Stomach (tissue), 4 donors: ENCODE measurements around the gene STXBP5L.

Source experiments
- POLR2A ChIP-seq, 4 donors: fragments of 450-650 bp; IDR thresholded peaks; one replicate each; pipeline ENCODE4 v1.6.1; 2016; ENCODE audit warnings: antibody characterized with exemption in 4 of 4, control low read depth in 2 of 4, mild to moderate bottlenecking in 1 of 4, moderate library complexity in 1 of 4
- TF ChIP-seq, protein P1 (sequence below), 7 experiments: fragments of 450-650 bp in 4 of 7; fragments of 200-600 bp in 3 of 7; sonication (generic) in 3 of 7; IDR thresholded peaks; one replicate each; pipeline ENCODE4 v1.5.1; 2016 to 2019; ENCODE audit warnings: antibody characterized with exemption in 7 of 7, control low read depth in 2 of 7, mild to moderate bottlenecking in 1 of 7

DNA sequence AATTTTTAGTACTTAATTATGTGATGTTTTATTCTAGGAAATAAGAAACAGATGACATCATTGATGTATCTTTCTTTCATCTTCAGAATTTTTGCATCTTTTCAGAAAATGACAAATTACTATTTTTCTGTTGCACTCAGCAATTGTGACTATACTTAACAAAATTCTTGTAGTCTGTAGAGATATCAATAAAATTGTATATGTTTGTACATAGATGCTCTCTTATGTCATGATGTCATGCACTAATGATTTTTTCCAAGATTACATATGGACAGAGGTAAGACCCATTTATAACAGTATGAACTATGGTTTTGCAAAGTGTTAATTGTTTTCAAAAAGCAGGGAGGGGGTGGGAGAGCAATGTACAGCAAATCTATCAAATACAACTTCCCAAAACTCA, 516.5 kb downstream of the STXBP5L start:
- TF ChIP-seq, protein P1, sequence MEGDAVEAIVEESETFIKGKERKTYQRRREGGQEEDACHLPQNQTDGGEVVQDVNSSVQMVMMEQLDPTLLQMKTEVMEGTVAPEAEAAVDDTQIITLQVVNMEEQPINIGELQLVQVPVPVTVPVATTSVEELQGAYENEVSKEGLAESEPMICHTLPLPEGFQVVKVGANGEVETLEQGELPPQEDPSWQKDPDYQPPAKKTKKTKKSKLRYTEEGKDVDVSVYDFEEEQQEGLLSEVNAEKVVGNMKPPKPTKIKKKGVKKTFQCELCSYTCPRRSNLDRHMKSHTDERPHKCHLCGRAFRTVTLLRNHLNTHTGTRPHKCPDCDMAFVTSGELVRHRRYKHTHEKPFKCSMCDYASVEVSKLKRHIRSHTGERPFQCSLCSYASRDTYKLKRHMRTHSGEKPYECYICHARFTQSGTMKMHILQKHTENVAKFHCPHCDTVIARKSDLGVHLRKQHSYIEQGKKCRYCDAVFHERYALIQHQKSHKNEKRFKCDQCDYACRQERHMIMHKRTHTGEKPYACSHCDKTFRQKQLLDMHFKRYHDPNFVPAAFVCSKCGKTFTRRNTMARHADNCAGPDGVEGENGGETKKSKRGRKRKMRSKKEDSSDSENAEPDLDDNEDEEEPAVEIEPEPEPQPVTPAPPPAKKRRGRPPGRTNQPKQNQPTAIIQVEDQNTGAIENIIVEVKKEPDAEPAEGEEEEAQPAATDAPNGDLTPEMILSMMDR (IDR thresholded peaks at IDR 0.05), result no peak
- TF ChIP-seq POLR2A (IDR thresholded peaks at IDR 0.05), result no peak
